ENCODE data around the gene AMFR. TPM values are rescaled to one million over a fixed set of nuclear protein-coding genes. Genes with fewer than 3 reads are reported as not detected.
A peak's percentile ranks its signal among the peaks of the same experiment; 100 is the strongest.

Gene AMFR
- total and polyA plus RNA-seq, 3 experiments from 2014 or later = 39.8 to 70.1 (median 64.3) TPM

DNA sequence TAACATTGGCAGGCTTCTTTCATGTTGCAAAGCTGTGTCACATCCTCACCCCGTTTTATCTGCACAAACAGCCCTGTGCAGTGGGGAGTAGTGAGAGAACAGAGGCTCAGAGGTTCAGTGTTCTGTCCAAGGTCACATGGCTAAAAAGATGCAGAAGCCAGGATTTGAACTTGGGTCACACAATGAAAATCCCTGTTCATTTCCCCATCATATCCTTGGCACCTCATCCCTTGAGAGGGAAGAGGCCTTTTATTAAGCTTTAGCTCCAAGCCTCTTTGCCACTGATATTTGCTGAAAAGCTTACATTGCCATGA lies 106.6 kb downstream of the AMFR start:
- POLR2A ChIA-PET = no interaction called here
- H3K36me3 ChIP-seq (ENCODE audit: insufficient read depth, low read length) = no peaks in the 10 kb centered on the region
- no peaks in the 10 kb centered on the region for H3K9me3 Mint-ChIP-seq

DNA sequence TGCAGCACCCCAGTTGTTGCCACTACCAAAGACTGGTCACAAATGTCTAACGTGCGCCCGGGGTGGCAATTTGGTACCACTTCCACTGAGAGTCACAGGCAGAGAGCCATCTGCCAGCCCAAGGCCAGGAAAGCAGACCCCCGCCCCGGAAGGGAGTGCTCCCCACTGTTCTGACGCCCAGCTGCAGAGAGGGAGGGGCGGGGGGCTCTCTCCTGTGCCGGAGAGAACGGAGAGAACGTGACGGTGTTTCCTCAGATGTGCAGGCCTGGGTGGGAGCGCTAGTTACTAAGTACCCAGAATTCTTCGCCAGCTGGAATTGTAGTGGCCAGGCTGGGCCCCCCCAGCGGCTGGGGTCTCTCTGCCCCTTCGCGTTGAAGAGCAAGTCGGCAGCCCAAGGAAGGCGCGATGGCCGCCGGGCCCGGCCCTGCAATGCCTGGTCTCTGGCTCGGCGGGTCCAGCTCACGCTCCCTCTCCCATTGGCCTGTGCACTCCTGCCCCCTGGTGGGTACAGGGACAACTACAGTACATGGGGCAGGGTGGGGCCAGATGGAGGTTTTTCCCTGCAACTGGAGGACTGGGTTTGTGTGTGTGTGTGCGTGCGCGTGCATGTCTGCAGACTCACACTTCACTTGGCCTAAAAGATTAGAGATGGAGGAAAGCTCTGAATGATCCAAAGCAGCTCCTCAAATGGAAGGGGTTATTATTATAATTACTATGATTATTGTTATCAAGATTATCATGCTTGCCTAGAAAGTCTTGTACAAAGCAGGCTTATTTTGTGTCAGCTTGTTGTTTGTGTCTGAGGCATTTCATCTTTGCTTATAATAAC lies 107.1 kb downstream of the AMFR start:
- H3K4me3 ChIP-seq (ENCODE audit: low read length) = peak overlapping the region; percentile 32
- CTCF ChIA-PET = interaction anchor here (0.6 to 4.9 kb wide), 36 partner anchors 9 to 853 kb away, joined by 3 to 76 read pairs (median 4); no protein-coding TSS in a partner anchor
- peak overlapping the region in 6 of 7 donors; percentile 53 to 83 (median 61) for H3K4me3 Mint-ChIP-seq

More for the DNA sequence above, 106.6 kb downstream of the AMFR start:
- Histone ChIP-seq H3K9me3 (ENCODE audit: low read length) (no peaks in the 10 kb centered on the region), H3K27me3 (ENCODE audit: insufficient read depth, low read length, poor library complexity, severe bottlenecking) (no peaks in the 10 kb centered on the region), H3K4me3 (ENCODE audit: low read length) (no peak overlapping the region), H3K27ac (ENCODE audit: low read depth, low read length) (no peak overlapping the region), H3K4me1 (ENCODE audit: insufficient read depth, low read length) (peaks cover 7% of the 10 kb centered on the region)
- H3K27me3 Mint-ChIP-seq = no peaks in the 10 kb centered on the region
- CTCF ChIA-PET = interaction anchor here (0.6 to 4.9 kb wide), 33 partner anchors 8 to 854 kb away, joined by 3 to 76 read pairs (median 4); no protein-coding TSS in a partner anchor
- H3K36me3 Mint-ChIP-seq = no peaks in the 10 kb centered on the region
- no peak for DNase-seq
- H3K4me3 Mint-ChIP-seq = no peak overlapping the region
- H3K27ac Mint-ChIP-seq = no peak overlapping the region
- H3K4me1 Mint-ChIP-seq = peaks cover 11% of the 10 kb centered on the region in 3 donors

DNA sequence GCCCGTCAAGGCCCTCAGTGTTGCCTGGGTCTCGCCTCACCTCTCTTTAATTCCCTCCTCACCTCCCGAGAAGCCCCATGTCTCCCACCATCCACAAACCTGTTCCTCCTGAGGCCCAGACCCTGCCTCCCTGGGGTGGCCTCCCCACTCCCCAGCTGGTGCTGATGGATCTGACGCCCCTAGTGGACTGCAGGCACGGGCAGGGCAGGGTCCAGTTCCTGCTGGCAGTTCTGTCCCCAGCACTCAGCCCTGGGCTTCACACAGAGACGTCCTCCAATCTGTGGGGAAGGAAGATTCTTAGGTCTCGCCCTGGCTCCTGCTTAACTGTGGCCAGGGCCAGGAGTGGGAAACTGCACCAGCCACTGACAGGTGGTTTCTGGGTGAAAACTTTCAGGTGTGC lies 108.8 kb downstream of the AMFR start:
- ChIA-PET POLR2A (no interaction called here), CTCF (no interaction called here)
- H3K27me3 ChIP-seq (ENCODE audit: insufficient read depth, low read length, poor library complexity, severe bottlenecking) = no peaks in the 10 kb centered on the region
- H3K4me1 ChIP-seq (ENCODE audit: insufficient read depth, low read length) = peaks cover 7% of the 10 kb centered on the region
- no peak for DNase-seq
- H3K9me3 ChIP-seq (ENCODE audit: low read length) = no peaks in the 10 kb centered on the region
- H3K27me3 Mint-ChIP-seq = no peaks in the 10 kb centered on the region
- H3K4me3 ChIP-seq (ENCODE audit: low read length) = no peak overlapping the region
- no peak overlapping the region for H3K27ac ChIP-seq (ENCODE audit: low read depth, low read length)
- H3K36me3 ChIP-seq (ENCODE audit: insufficient read depth, low read length) = no peaks in the 10 kb centered on the region
- peaks cover 11% of the 10 kb centered on the region in 3 donors for H3K4me1 Mint-ChIP-seq
- H3K9me3 Mint-ChIP-seq = no peaks in the 10 kb centered on the region
- H3K4me3 Mint-ChIP-seq = no peak overlapping the region
- peak overlapping the region in 3 of 8 donors; percentile 17 to 48 (median 46) for H3K27ac Mint-ChIP-seq
- no peaks in the 10 kb centered on the region for H3K36me3 Mint-ChIP-seq

More for the DNA sequence above, 107.1 kb downstream of the AMFR start:
- H3K27ac Mint-ChIP-seq = peak overlapping the region in 2 of 8 donors; percentile 15 to 63
- H3K36me3 Mint-ChIP-seq = no peaks in the 10 kb centered on the region
- H3K4me1 Mint-ChIP-seq = peaks cover 11% of the 10 kb centered on the region in 3 donors
- Histone ChIP-seq H3K27me3 (ENCODE audit: insufficient read depth, low read length, poor library complexity, severe bottlenecking) (no peaks in the 10 kb centered on the region), H3K27ac (ENCODE audit: low read depth, low read length) (no peak overlapping the region), H3K4me1 (ENCODE audit: insufficient read depth, low read length) (peaks cover 7% of the 10 kb centered on the region), H3K36me3 (ENCODE audit: insufficient read depth, low read length) (no peaks in the 10 kb centered on the region), H3K9me3 (ENCODE audit: low read length) (no peaks in the 10 kb centered on the region)
- no peaks in the 10 kb centered on the region for H3K9me3 Mint-ChIP-seq
- H3K27me3 Mint-ChIP-seq = no peaks in the 10 kb centered on the region
- DNase-seq = peak; percentile 58 to 81 (median 63)
- POLR2A ChIA-PET = no interaction called here

DNA sequence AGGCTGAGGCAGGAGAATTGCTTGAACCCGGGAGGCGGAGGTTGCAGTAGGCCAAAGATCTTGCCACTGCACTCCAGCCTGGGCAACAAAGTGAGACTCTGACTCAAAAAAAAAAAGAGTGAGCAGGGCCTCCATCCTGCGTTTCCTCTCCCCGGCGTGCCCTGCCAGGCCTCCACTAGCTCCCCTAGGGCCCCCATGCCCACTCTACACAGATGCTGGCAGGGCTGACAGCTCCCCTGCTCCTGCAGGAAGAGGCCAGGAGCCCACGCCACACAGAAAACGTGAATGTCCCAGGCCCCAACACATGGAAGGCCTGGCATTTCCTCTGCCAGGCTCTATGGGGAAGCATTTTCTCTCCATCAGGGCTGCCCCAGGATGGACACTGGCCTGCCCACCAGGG lies 109.4 kb downstream of the AMFR start:
- Mint-ChIP-seq H3K36me3 (no peaks in the 10 kb centered on the region), H3K4me3 (no peak overlapping the region), H3K9me3 (no peaks in the 10 kb centered on the region), H3K27me3 (no peaks in the 10 kb centered on the region), H3K27ac (no peak overlapping the region), H3K4me1 (peaks cover 11% of the 10 kb centered on the region in 3 donors)
- no peaks in the 10 kb centered on the region for H3K27me3 ChIP-seq (ENCODE audit: insufficient read depth, low read length, poor library complexity, severe bottlenecking)
- H3K9me3 ChIP-seq (ENCODE audit: low read length) = no peaks in the 10 kb centered on the region
- peaks cover 7% of the 10 kb centered on the region for H3K4me1 ChIP-seq (ENCODE audit: insufficient read depth, low read length)
- ChIA-PET CTCF (interaction anchor here (0.9 to 1.2 kb wide), 2 partner anchors 372 to 374 kb away, joined by 3 to 6 read pairs; no protein-coding TSS in a partner anchor), POLR2A (no interaction called here)
- DNase-seq = no peak
- no peak overlapping the region for H3K4me3 ChIP-seq (ENCODE audit: low read length)
- H3K36me3 ChIP-seq (ENCODE audit: insufficient read depth, low read length) = no peaks in the 10 kb centered on the region
- H3K27ac ChIP-seq (ENCODE audit: low read depth, low read length) = no peak overlapping the region

DNA sequence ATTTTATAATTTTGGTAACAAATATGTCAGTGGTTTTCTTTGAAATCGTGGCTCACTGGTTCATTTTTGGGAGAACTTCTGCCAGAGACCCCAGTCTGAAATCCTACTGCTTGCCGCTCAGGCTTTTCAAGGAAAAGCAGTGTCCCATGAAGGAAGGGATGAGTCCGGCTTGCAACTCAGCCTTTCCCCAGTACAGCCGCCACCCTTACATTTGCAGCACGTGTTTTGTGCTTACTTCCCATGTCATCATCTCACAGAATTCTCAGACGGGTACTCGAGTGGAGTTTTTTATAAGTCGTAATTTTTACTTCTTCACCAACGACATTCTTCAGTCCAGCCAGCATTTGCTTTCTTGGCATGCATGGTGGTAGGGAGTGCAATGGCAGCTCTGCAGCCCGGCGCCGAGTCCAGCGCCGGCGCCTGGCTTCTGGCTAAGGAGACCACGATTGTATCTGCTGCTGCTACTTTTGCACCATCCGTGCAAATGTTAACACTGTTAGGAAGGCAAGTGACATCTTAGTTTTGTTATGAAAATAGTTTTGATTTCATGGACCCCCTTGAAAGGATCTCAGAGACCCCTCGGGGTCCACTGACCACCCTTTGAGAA lies 111.0 kb downstream of the AMFR start:
- H3K27ac ChIP-seq (ENCODE audit: low read depth, low read length) = no peak overlapping the region
- no peaks in the 10 kb centered on the region for H3K36me3 ChIP-seq (ENCODE audit: insufficient read depth, low read length)
- H3K9me3 ChIP-seq (ENCODE audit: low read length) = no peaks in the 10 kb centered on the region
- H3K4me1 ChIP-seq (ENCODE audit: insufficient read depth, low read length) = peaks cover 7% of the 10 kb centered on the region
- H3K27me3 ChIP-seq (ENCODE audit: insufficient read depth, low read length, poor library complexity, severe bottlenecking) = no peaks in the 10 kb centered on the region
- H3K4me3 ChIP-seq (ENCODE audit: low read length) = no peak overlapping the region
- no peaks in the 10 kb centered on the region for H3K9me3 Mint-ChIP-seq
- CTCF ChIA-PET = no interaction called here
- no peak for DNase-seq
- POLR2A ChIA-PET = no interaction called here
- peaks cover 8 to 16% (median 11%) of the 10 kb centered on the region in 3 donors for H3K4me1 Mint-ChIP-seq
- peak overlapping the region in 1 of 8 donors; percentile 63 for H3K27ac Mint-ChIP-seq
- no peak overlapping the region for H3K4me3 Mint-ChIP-seq
- H3K36me3 Mint-ChIP-seq = peaks cover 0 to 1% (median 0%) of the 10 kb centered on the region in 3 donors
- H3K27me3 Mint-ChIP-seq = no peaks in the 10 kb centered on the region

DNA sequence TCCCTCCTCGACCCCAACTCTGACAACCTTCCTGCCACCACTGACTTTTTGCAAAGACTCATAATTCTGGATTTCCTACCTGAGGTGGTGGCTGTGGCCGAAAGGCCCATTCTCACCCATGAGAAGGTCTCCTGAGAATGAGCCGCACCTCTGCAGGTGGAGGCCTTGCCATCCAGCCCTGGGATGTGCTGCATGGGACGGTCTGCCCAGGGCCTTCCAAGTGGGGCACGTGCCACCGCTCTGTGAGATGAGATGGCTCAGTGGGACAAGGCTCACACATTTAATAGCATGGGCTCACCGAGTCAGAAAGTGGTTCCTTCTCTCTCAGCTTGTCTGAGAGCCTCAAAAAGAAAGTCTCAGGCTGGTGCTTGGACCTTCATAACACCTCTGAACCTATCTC lies 112.8 kb downstream of the AMFR start:
- DNase-seq = no peak
- POLR2A ChIA-PET = no interaction called here
- no peaks in the 10 kb centered on the region for H3K27me3 ChIP-seq (ENCODE audit: insufficient read depth, low read length, poor library complexity, severe bottlenecking)
- H3K4me1 ChIP-seq (ENCODE audit: insufficient read depth, low read length) = no peaks in the 10 kb centered on the region
- Mint-ChIP-seq H3K27me3 (no peaks in the 10 kb centered on the region), H3K4me3 (no peak overlapping the region), H3K36me3 (peaks cover 0 to 1% (median 0%) of the 10 kb centered on the region in 3 donors), H3K4me1 (peaks cover 1 to 6% (median 2%) of the 10 kb centered on the region in 3 donors), H3K9me3 (no peaks in the 10 kb centered on the region), H3K27ac (peak overlapping the region in 3 of 8 donors; percentile 12 to 67 (median 19))
- H3K27ac ChIP-seq (ENCODE audit: low read depth, low read length) = no peak overlapping the region
- CTCF ChIA-PET = no interaction called here
- no peaks in the 10 kb centered on the region for H3K9me3 ChIP-seq (ENCODE audit: low read length)
- no peaks in the 10 kb centered on the region for H3K36me3 ChIP-seq (ENCODE audit: insufficient read depth, low read length)
- H3K4me3 ChIP-seq (ENCODE audit: low read length) = no peak overlapping the region

DNA sequence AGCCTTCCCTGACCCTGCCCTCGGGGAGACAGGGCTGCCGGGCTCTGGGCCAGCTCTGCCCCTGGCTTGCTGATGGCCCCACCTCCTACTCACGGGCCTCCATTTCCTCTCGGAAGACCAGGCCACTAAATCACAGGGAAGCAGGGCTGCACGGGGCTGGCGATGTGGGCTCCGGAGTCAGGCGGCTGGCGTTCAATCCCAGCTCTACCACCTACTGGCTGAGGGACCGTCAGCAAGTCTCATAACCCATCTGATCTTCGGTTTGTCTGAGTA lies 113.4 kb downstream of the AMFR start:
- no peak for DNase-seq
- peaks cover 0 to 5% (median 0%) of the 10 kb centered on the region in 3 donors for H3K4me1 Mint-ChIP-seq
- no peaks in the 10 kb centered on the region for H3K9me3 Mint-ChIP-seq
- H3K27ac ChIP-seq (ENCODE audit: low read depth, low read length) = no peak overlapping the region
- no peak overlapping the region for H3K27ac Mint-ChIP-seq
- H3K4me1 ChIP-seq (ENCODE audit: insufficient read depth, low read length) = no peaks in the 10 kb centered on the region
- H3K4me3 ChIP-seq (ENCODE audit: low read length) = no peak overlapping the region
- peaks cover 0 to 1% (median 0%) of the 10 kb centered on the region in 3 donors for H3K36me3 Mint-ChIP-seq
- H3K27me3 Mint-ChIP-seq = no peaks in the 10 kb centered on the region
- ChIA-PET CTCF (no interaction called here), POLR2A (no interaction called here)
- H3K4me3 Mint-ChIP-seq = no peak overlapping the region
- H3K9me3 ChIP-seq (ENCODE audit: low read length) = no peaks in the 10 kb centered on the region
- H3K27me3 ChIP-seq (ENCODE audit: insufficient read depth, low read length, poor library complexity, severe bottlenecking) = no peaks in the 10 kb centered on the region
- no peaks in the 10 kb centered on the region for H3K36me3 ChIP-seq (ENCODE audit: insufficient read depth, low read length)
